GM20431 (cell line): ENCODE data around the gene ZSCAN26.

Experiments used
- in situ Hi-C: fragments of 300-500 bp; cut with MseI, MboI; formaldehyde crosslinking; loops from one replicate; pipeline ENCODE4 v1.15.0; 2020; ENCODE audit warnings: low sequenced_read_pairs; ENCODE audit not compliant: unreplicated experiment

The ZSCAN26 gene

GRCh38 chr6:28266962-28267694 is at the start of gene ZSCAN26:
TSS of gene ZSCAN26 (plus strand) at chr6:28267143. CDS start at chr6:28271920, 4,777 bp downstream.
- in situ Hi-C loops, result no loop called here

GRCh38 chr6:28217890-28218289 is 49.1 kb upstream of the ZSCAN26 start:
- in situ Hi-C loops, result no loop called here

- in situ Hi-C loops, result no loop called here
Observed at GRCh38 chr6:28218312-28219248, 48.4 kb upstream of the ZSCAN26 start.

- in situ Hi-C loops, result no loop called here
Observed at GRCh38 chr6:28220257-28221133, 46.4 kb upstream of the ZSCAN26 start.

- in situ Hi-C loops, result no loop called here
Observed at GRCh38 chr6:28224131-28225055, 42.5 kb upstream of the ZSCAN26 start.

GRCh38 chr6:28225056-28225834 is 41.7 kb upstream of the ZSCAN26 start, which contains the start of gene ZSCAN9:
TSS of gene ZSCAN9 (plus strand) at chr6:28225275. CDS start at chr6:28227085, 1,810 bp downstream.
- in situ Hi-C loops, result no loop called here

- in situ Hi-C loops, result no loop called here
Observed at GRCh38 chr6:28226460-28226859, 40.5 kb upstream of the ZSCAN26 start.

- in situ Hi-C loops, result no loop called here
Observed at GRCh38 chr6:28232785-28233184, 34.2 kb upstream of the ZSCAN26 start.

GRCh38 chr6:28235912-28236452 is 31.0 kb upstream of the ZSCAN26 start:
- in situ Hi-C loops, result no loop called here

- in situ Hi-C loops, result no loop called here
Observed at GRCh38 chr6:28239636-28240035, 27.3 kb upstream of the ZSCAN26 start.

GRCh38 chr6:28240471-28240870 is 26.5 kb upstream of the ZSCAN26 start:
- in situ Hi-C loops, result no loop called here

GRCh38 chr6:28243946-28244345 is 23.0 kb upstream of the ZSCAN26 start:
- in situ Hi-C loops, result no loop called here

GRCh38 chr6:28245206-28245941 is 21.6 kb upstream of the ZSCAN26 start:
- in situ Hi-C loops, result no loop called here

GRCh38 chr6:28248916-28249315 is 18.0 kb upstream of the ZSCAN26 start:
- in situ Hi-C loops, result no loop called here

GRCh38 chr6:28250747-28251146 is 16.2 kb upstream of the ZSCAN26 start:
- in situ Hi-C loops, result no loop called here

GRCh38 chr6:28251661-28252008 is 15.3 kb upstream of the ZSCAN26 start:
- in situ Hi-C loops, result no loop called here
